Ascending aorta (tissue), 2 donors: ENCODE measurements around the gene LRRC7. TPM values are rescaled to one million over a fixed set of nuclear protein-coding genes. Genes with fewer than 3 reads are reported as not detected.

Experiments
- DNase-seq, 2 donors: peaks; one replicate each; pipeline ENCODE4 v3.0.0-alpha.2; 2019; ENCODE audit warnings: low spot score in 2 of 2
- H3K27ac ChIP-seq, 2 donors: fragments of 200-600 bp; sonication (generic); one replicate each; pipeline ENCODE4 v1.5.1; 2016 to 2017; ENCODE audit warnings: mild to moderate bottlenecking in 1 of 2
- H3K27me3 ChIP-seq: fragments of 200-600 bp; sonication (generic); one replicate; pipeline ENCODE4 v1.5.1; 2017
- H3K36me3 ChIP-seq, 2 donors: fragments of 200-600 bp; sonication (generic); one replicate each; pipeline ENCODE4 v1.5.1; 2016
- H3K4me1 ChIP-seq, 2 donors: fragments of 200-600 bp; sonication (generic); one replicate each; pipeline ENCODE4 v1.5.1; 2016 to 2017; ENCODE audit warnings: mild to moderate bottlenecking in 1 of 2
- H3K4me3 ChIP-seq, 2 donors: fragments of 200-600 bp; sonication (generic); one replicate each; pipeline ENCODE4 v1.5.1; 2016 to 2017; ENCODE audit warnings: mild to moderate bottlenecking in 1 of 2
- H3K9me3 ChIP-seq, 2 donors: fragments of 200-600 bp; sonication (generic); one replicate each; pipeline ENCODE4 v1.5.1; 2016
- CTCF ChIP-seq, 3 experiments: fragments of 200-600 bp in 2 of 3; fragments of 450-650 bp in 1 of 3; sonication (generic) in 2 of 3; IDR thresholded peaks; one replicate each; pipeline ENCODE4 v1.5.1; 2016 to 2019; ENCODE audit warnings: antibody characterized with exemption in 3 of 3, mild to moderate bottlenecking in 1 of 3, moderate library complexity in 1 of 3
- intact Hi-C: fragments of 100-400 bp; cut with DNase I; formaldehyde crosslinking; loops from one replicate; pipeline ENCODE4 v1.15.1; 2023
- total RNA-seq: library from RNA; depleted of rRNA; stranded (reverse); fragments of >200 nt; gene quantifications from one replicate; pipeline ENCODE4 v1.1.0, GENCODE V29; 2016

LRRC7 gene
- total RNA-seq, 1 donor from 2014 or later: not detected

GRCh38 chr1:69540052-69540451 is 27.7 kb upstream of the LRRC7 start:
- no peak overlapping the region for H3K4me3 ChIP-seq
- intact Hi-C loops: no loop called here
- no peak for TF ChIP-seq CTCF (IDR thresholded peaks at IDR 0.05)
- DNase-seq: no peak
- H3K27ac ChIP-seq: no peak overlapping the region
- H3K4me1 ChIP-seq: no peaks in the 10 kb centered on the region
- H3K36me3 ChIP-seq: no peaks in the 10 kb centered on the region
- H3K9me3 ChIP-seq: no peaks in the 10 kb centered on the region
- no peaks in the 10 kb centered on the region for H3K27me3 ChIP-seq

- intact Hi-C loops: no loop called here
- Histone ChIP-seq H3K4me1 (no peaks in the 10 kb centered on the region), H3K36me3 (no peaks in the 10 kb centered on the region), H3K27me3 (no peaks in the 10 kb centered on the region), H3K27ac (no peak overlapping the region), H3K9me3 (no peaks in the 10 kb centered on the region), H3K4me3 (no peak overlapping the region)
- no peak for TF ChIP-seq CTCF (IDR thresholded peaks at IDR 0.05)
- DNase-seq: no peak
Observed at GRCh38 chr1:69551476-69552324, 16.0 kb upstream of the LRRC7 start.

- H3K4me1 ChIP-seq: no peaks in the 10 kb centered on the region
- no peak for TF ChIP-seq CTCF (IDR thresholded peaks at IDR 0.05)
- intact Hi-C loops: no loop called here
- H3K9me3 ChIP-seq: no peaks in the 10 kb centered on the region
- DNase-seq: no peak
- H3K27ac ChIP-seq: no peak overlapping the region
- no peaks in the 10 kb centered on the region for H3K27me3 ChIP-seq
- no peak overlapping the region for H3K4me3 ChIP-seq
- no peaks in the 10 kb centered on the region for H3K36me3 ChIP-seq
Observed at GRCh38 chr1:69553726-69554125, 14.0 kb upstream of the LRRC7 start.

- H3K4me1 ChIP-seq: peaks cover 6 to 13% of the 10 kb centered on the region in 2 donors
- no peak for DNase-seq
- H3K27me3 ChIP-seq: peaks cover 14% of the 10 kb centered on the region
- intact Hi-C loops: no loop called here
- TF ChIP-seq CTCF (IDR thresholded peaks at IDR 0.05): no peak
- peak overlapping the region; percentile 52 to 70 for H3K4me3 ChIP-seq
- no peaks in the 10 kb centered on the region for H3K36me3 ChIP-seq
- no peaks in the 10 kb centered on the region for H3K9me3 ChIP-seq
- H3K27ac ChIP-seq: no peak overlapping the region
Observed at GRCh38 chr1:69568421-69569174, 876 bp downstream of the LRRC7 start.

GRCh38 chr1:69569175-69569541 is 1.4 kb downstream of the LRRC7 start:
- no peaks in the 10 kb centered on the region for H3K36me3 ChIP-seq
- TF ChIP-seq CTCF (IDR thresholded peaks at IDR 0.05): no peak
- H3K27me3 ChIP-seq: peaks cover 14% of the 10 kb centered on the region
- H3K4me1 ChIP-seq: peaks cover 6 to 13% of the 10 kb centered on the region in 2 donors
- no peak for DNase-seq
- no peaks in the 10 kb centered on the region for H3K9me3 ChIP-seq
- H3K4me3 ChIP-seq: peak overlapping the region; percentile 52 to 70
- intact Hi-C loops: no loop called here
- H3K27ac ChIP-seq: no peak overlapping the region
